HG03378 (cell line): ENCODE results near the gene MEX3D.

Source experiments
- ATAC-seq: cut with Tn5 transposase; IDR thresholded peaks from one replicate; pipeline ENCODE4 v1.9.1; 2021; ENCODE audit warnings: mild to moderate bottlenecking, moderate library complexity; ENCODE audit not compliant: unreplicated experiment

MEX3D gene

GRCh38 chr19:1574354-1575136 is 6.4 kb upstream of the MEX3D start:
- ATAC-seq, result no peak

- ATAC-seq, result no peak
Observed at GRCh38 chr19:1572795-1573194, 4.7 kb upstream of the MEX3D start.

- no peak for ATAC-seq
Observed at GRCh38 chr19:1571358-1571757, 3.2 kb upstream of the MEX3D start.

GRCh38 chr19:1570836-1571235 is 2.7 kb upstream of the MEX3D start:
- ATAC-seq, result no peak

- ATAC-seq, result no peak
Observed at GRCh38 chr19:1569997-1570396, 1.9 kb upstream of the MEX3D start.

- no peak for ATAC-seq
Observed at GRCh38 chr19:1567848-1568227, 287 bp downstream of the MEX3D start.

- ATAC-seq, result no peak
Observed at GRCh38 chr19:1567116-1567847, 843 bp downstream of the MEX3D start.

- no peak for ATAC-seq
Observed at GRCh38 chr19:1566392-1567115, 1.6 kb downstream of the MEX3D start.

- ATAC-seq, result no peak
Observed at GRCh38 chr19:1563251-1563650, 4.9 kb downstream of the MEX3D start.

- no peak for ATAC-seq
Observed at GRCh38 chr19:1561236-1561842, 6.8 kb downstream of the MEX3D start.

- ATAC-seq, result no peak
Observed at GRCh38 chr19:1560286-1560882, 7.7 kb downstream of the MEX3D start.

- no peak for ATAC-seq
Observed at GRCh38 chr19:1558552-1558951, 9.6 kb downstream of the MEX3D start.

- no peak for ATAC-seq
Observed at GRCh38 chr19:1556390-1557070, 11.6 kb downstream of the MEX3D start.

- ATAC-seq, result no peak
Observed at GRCh38 chr19:1555487-1556389, 12.4 kb downstream of the MEX3D start.

- ATAC-seq, result no peak
Observed at GRCh38 chr19:1554968-1555367, 13.2 kb downstream of the MEX3D start.

- no peak for ATAC-seq
Observed at GRCh38 chr19:1553415-1553814, 14.7 kb downstream of the MEX3D start.

GRCh38 chr19:1551068-1552040 is 16.8 kb downstream of the MEX3D start:
- ATAC-seq, result no peak

- ATAC-seq, result no peak
Observed at GRCh38 chr19:1549332-1549945, 18.7 kb downstream of the MEX3D start.
